ENCODE measurements around the gene CXCL14. TPM values are rescaled to one million over a fixed set of nuclear protein-coding genes. Genes with fewer than 3 reads are reported as not detected.
A peak's percentile ranks its signal among the peaks of the same experiment; 100 is the strongest.

CXCL14 gene
- total RNA-seq, 1 donor from 2014 or later, result 179 TPM

GRCh38 chr5:135567661-135568060 lies 11.1 kb downstream of the CXCL14 start:
- no peak for ATAC-seq

GRCh38 chr5:135566422-135567400 lies 12.1 kb downstream of the CXCL14 start:
- ATAC-seq, result no peak

GRCh38 chr5:135565725-135566421 lies 12.9 kb downstream of the CXCL14 start:
- no peak for ATAC-seq

GRCh38 chr5:135565266-135565665 lies 13.5 kb downstream of the CXCL14 start:
- ATAC-seq, result no peak

GRCh38 chr5:135564331-135564730 lies 14.5 kb downstream of the CXCL14 start:
- no peak for ATAC-seq

- no peak for ATAC-seq
Observed at GRCh38 chr5:135561266-135561665, 17.5 kb downstream of the CXCL14 start.

GRCh38 chr5:135560858-135561257 lies 17.9 kb downstream of the CXCL14 start:
- peak; percentile 84 for ATAC-seq

GRCh38 chr5:135559354-135559753 lies 19.4 kb downstream of the CXCL14 start:
- no peak for ATAC-seq

GRCh38 chr5:135557076-135557838 lies 21.5 kb downstream of the CXCL14 start:
- no peak for ATAC-seq

- no peak for ATAC-seq
Observed at GRCh38 chr5:135556620-135557019, 22.2 kb downstream of the CXCL14 start.

GRCh38 chr5:135555530-135555929 lies 23.3 kb downstream of the CXCL14 start:
- no peak for ATAC-seq

GRCh38 chr5:135553688-135554462 lies 24.9 kb downstream of the CXCL14 start:
- peak; percentile 61 for ATAC-seq

GRCh38 chr5:135551593-135552447 lies 27.0 kb downstream of the CXCL14 start:
- ATAC-seq, result peak; percentile 78

- ATAC-seq, result no peak
Observed at GRCh38 chr5:135549413-135549812, 29.4 kb downstream of the CXCL14 start.

- no peak for ATAC-seq
Observed at GRCh38 chr5:135547590-135548254, 31.1 kb downstream of the CXCL14 start.

GRCh38 chr5:135546912-135547311 lies 31.9 kb downstream of the CXCL14 start:
- no peak for ATAC-seq

GRCh38 chr5:135546101-135546500 lies 32.7 kb downstream of the CXCL14 start:
- ATAC-seq, result no peak

GRCh38 chr5:135545099-135545498 lies 33.7 kb downstream of the CXCL14 start:
- no peak for ATAC-seq

- peak; percentile 10 for ATAC-seq
Observed at GRCh38 chr5:135543485-135544304, 35.1 kb downstream of the CXCL14 start.

Data from esophagus mucosa (tissue), 1 donor.